SKM-1 treated with dmso at 0.1 percent for 144 hours (cell line): ENCODE data around the gene PRKD3.

Source experiments
- DNase-seq: peaks from one replicate; lab custom pipeline; 2025; ENCODE audit not compliant: unreplicated experiment; lab: John Stamatoyannopoulos, UW

PRKD3 gene

GRCh38 chr2:37343537-37344434 is 19.2 kb upstream of the PRKD3 start:
- DNase-seq = peak; percentile 32

- no peak for DNase-seq
Observed at GRCh38 chr2:37342591-37343220, 18.1 kb upstream of the PRKD3 start.

- DNase-seq = no peak
Observed at GRCh38 chr2:37340637-37341036, 16.0 kb upstream of the PRKD3 start.

GRCh38 chr2:37338933-37339332 is 14.3 kb upstream of the PRKD3 start:
- no peak for DNase-seq

- DNase-seq = no peak
Observed at GRCh38 chr2:37337620-37338280, 13.1 kb upstream of the PRKD3 start.

GRCh38 chr2:37335604-37336003 is 11.0 kb upstream of the PRKD3 start:
- no peak for DNase-seq

- DNase-seq = no peak
Observed at GRCh38 chr2:37333256-37333655, 8.6 kb upstream of the PRKD3 start.

- no peak for DNase-seq
Observed at GRCh38 chr2:37332560-37332959, 7.9 kb upstream of the PRKD3 start.

GRCh38 chr2:37330681-37331080 is 6.0 kb upstream of the PRKD3 start:
- DNase-seq = peak; percentile 27

- no peak for DNase-seq
Observed at GRCh38 chr2:37326866-37327634, 2.4 kb upstream of the PRKD3 start.

GRCh38 chr2:37326285-37326684 is 1.7 kb upstream of the PRKD3 start:
- DNase-seq = peak; percentile 14

- DNase-seq = no peak
Observed at GRCh38 chr2:37325625-37326071, 1.0 kb upstream of the PRKD3 start.

- no peak for DNase-seq
Observed at GRCh38 chr2:37324536-37324785, 172 bp downstream of the PRKD3 start.

GRCh38 chr2:37323781-37324535 is 675 bp downstream of the PRKD3 start:
- peak; percentile 14 for DNase-seq

- DNase-seq = no peak
Observed at GRCh38 chr2:37323176-37323780, 1.4 kb downstream of the PRKD3 start.

- DNase-seq = no peak
Observed at GRCh38 chr2:37322368-37322767, 2.3 kb downstream of the PRKD3 start.

- DNase-seq = no peak
Observed at GRCh38 chr2:37321029-37321682, 3.5 kb downstream of the PRKD3 start.

GRCh38 chr2:37319754-37320609 is 4.7 kb downstream of the PRKD3 start:
- DNase-seq = no peak

GRCh38 chr2:37318401-37318800 is 6.2 kb downstream of the PRKD3 start:
- peak; percentile 50 for DNase-seq
